HG02759 (cell line): ENCODE measurements around the gene RBKS.
A peak's percentile ranks its signal among the peaks of the same experiment; 100 is the strongest.

Experiments
- ATAC-seq: cut with Tn5 transposase; IDR thresholded peaks from one replicate; pipeline ENCODE4 v1.9.1; 2021; ENCODE audit warnings: mild to moderate bottlenecking, moderate library complexity; ENCODE audit not compliant: unreplicated experiment

RBKS gene

DNA sequence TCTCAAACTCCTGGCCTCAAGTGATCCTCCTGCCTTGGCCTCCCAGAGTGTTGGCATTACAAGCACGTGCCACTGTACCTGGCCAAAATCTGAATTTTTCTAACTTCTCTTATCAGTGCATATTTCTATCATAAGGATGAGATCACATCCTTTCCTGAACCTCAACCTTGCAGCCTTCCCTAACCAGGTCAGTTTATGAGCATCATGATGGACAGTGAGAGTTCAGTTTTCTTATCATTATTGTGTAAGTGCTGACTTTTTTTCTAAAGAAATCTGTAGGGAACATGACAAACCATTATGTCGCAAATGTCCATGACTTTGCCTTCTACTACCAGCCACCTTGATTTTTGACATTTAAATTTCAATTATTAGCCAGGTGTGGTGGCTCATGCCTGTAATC, 87.1 kb downstream of the RBKS start:
- no peak for ATAC-seq

DNA sequence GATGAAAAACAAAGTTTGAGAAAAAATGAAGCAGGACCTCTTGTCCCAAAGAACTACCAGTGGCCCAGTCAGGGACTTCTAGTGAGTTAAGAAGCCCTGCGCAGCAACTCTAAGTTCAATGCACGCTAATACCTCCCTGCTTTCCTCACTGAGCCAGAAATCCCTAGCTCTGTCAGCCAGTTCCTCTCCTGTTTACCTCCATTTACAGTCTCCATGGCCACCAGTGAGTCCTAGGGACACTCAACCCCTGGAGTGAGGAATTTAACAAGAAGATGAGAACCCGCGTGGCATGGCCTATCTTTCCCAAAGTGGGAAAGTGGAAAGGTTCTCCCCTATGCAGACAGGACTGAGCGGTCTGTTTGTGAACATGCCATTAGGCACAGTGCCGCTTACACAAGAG, 87.6 kb downstream of the RBKS start:
- ATAC-seq, result no peak

DNA sequence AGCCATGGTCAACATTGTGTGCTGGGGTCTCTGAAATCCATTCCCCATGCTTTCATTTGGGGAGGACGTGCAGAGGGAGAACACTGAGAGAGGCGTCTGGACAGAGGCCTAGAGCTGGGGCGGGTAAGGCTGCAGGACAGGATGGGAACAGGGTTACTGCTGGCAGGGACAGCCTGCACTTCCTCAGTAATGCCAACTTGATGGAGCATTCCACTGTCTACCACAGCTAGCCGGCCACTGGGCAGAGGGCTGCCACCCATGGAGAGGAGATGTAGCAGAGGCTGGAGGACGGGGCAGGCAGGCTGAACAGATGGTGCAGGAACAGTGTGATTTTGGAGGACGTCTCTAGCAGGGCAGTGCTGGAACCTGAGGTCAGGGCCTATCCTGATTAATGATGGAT, 89.3 kb downstream of the RBKS start:
- no peak for ATAC-seq

DNA sequence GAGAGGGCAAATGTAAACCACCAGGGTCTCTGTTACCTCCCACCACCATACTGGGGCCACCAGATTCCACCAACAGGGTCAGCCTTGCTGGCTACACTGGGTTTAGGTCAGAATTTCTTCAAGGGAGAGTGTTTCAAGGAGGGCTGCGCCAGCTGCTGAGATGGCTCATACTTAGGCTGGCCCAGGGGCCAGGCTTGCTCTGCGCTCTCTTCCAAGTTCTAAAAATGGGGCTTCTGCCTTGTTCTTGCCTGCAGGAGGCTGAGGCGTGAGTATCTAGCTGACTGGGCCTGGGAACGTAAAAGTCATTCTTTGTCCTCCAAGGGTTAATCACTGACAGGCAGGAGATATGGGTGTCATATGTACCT, 90.6 kb downstream of the RBKS start:
- no peak for ATAC-seq

DNA sequence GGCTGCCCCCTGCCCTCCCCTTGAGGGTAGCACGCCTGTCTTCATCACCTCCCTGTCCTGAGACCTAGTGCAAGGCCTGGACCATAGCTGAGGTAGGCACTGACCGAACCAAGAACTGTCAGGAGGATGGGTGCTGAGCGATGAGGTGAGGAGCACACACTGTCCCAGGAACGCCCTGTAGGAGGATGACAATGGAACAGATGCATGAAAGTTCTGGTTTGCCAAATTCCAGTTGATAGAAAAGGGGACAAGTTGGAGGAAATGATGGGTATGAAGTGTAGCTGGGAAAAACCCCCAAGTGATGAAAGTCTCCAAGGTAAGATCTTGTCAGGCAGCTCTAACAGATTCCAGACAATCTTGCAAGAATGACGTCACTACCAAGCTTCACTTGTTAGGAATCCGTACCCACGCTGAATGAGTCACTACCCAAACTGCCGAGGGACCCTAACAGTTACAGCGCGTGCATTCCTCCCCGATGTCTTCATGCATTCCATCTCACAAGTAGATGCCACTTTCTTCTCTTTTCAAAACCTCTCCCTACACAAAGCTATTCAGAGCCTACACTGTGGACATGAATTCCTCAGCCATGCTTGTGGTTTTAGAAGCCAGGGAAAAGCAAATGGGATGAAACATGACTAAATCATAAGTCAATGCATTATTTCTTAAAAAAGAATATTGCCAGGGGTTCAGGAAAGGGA, 91.1 kb downstream of the RBKS start:
- no peak for ATAC-seq

DNA sequence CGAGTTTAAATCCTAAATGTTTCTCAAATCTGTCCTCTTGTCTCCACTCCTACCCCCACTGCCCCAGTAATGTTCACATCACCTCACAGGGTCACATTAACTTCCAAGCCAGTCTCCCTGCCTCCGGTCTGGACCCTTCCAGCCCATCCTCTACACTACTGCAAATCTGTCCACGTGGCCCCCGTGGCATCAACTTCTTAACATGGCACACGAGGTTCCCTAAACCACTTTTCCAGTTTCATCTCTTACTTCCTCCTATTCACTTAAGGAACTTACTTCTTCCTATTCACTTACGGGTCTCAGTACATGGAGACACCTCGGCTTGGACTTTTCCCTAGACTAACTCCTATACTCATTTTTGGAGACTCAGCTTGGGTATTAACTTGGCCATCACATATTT, 91.7 kb downstream of the RBKS start:
- no peak for ATAC-seq

DNA sequence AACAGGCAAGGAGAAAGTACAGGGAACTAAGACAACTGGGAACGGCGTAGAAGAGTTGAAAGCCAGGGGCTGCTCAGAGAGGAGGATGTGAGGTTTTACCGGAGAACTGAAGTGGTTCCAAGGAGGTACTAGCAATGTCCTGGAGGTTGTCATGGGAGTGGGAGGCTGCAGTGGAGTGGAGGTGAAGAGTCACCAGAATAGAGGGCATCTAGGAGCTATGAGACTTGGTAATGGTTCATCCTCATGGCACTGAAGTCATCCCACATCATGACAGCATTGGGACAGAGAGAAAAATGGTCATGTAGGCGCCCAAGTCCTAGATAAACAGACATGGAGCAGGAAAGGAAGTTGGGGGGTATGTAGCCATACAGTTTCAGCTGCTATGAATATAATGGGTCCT, 92.3 kb downstream of the RBKS start:
- no peak for ATAC-seq

DNA sequence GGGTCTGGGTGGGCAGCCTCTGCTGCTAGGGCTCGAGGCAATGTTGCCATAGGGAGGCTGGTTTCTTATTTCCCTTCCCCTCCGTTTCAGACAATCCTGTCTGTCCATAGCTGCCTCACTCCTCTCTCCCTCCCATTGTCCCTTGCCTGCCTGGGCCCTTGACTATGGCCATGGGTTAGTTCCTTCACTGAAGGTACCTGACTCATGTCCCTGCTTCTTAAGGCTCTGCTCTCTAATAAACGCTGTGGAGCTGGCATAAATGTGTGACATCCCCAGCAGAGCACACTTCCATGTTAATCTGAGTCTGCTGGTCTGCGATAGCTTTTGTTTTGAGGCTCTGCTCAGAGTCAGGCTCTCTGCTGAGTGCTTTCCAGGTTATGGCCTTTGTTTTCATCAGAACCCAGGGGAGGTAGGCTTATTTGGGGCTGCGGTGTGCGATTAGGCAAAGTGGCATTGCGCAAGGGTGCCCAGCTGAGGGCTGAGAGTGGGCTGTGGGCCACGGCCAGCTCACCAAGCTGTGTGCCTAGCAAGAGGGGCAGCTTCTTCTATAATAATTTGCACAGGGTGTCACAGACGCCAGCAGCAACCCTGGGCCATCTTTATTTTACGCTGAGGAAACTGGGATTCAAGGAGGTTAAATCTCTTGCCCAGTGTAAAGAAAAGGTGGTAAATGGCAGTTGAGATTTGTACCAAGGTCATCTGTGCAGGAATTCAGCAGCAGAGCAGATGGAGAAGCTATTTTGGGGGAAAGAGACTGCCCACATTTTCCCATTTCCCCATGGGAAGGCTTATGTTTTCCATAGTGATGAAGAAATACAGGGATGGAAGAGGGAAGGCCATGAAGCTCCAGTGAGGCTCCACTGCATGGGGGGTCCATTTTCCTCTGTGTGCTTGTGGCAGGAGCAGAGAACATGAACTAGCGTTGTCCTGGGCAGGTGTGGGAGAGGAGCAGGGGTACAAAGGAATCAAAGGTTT, 93.1 kb downstream of the RBKS start:
- ATAC-seq, result no peak

DNA sequence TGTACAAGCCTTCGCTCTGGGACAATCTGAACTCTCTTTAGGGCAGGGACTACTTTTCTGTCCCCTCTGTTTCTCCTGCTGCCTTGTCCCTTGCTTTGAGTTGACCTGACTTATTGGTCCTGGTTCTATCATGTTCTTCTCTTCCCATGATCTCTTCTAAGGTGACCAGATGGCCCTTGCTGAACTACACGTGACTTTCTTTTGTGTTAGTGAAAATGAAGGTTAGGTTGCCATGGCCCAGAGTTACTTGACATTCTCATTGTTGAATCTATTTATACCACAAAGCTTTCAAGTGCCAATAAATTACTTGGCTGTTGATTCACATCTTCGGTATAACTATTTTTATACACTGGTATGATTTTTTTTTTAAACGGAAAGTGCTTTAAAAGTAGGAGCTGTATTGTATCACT, 94.3 kb downstream of the RBKS start:
- ATAC-seq, result no peak

DNA sequence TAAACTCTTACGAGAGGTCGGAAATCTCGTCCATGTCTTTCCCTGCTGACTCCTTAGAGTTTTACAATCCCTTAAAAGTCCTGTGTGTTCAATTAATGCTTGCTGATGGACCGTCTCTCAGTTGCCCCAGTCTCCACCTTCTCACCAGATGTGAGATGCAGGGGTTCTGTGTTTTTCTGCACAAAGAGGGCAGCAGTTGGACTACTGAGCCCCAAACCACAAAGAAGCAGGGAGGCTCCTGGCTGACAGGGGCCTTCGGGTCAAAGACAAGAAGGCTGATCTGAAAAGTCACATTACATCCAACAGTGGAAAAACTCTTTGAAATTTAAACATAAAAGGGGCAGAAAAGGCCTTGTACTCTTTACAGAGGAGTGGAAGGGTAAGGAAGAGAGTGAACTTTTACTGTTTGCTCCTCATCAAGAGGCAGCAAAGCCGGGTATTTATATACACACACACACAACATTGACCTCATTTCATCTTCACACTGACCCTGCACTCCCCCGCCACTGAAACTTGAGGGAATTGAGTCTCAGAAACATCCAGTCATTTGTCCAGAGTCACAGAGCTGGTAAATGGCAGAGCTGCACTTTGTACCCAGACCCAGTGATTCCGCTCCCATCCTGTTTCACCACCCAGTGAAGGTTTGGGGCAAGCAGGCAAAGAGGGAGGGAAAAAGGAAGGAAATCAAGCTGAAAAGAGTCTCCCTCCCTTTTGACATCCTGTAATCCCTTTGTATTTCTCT, 94.9 kb downstream of the RBKS start:
- no peak for ATAC-seq

DNA sequence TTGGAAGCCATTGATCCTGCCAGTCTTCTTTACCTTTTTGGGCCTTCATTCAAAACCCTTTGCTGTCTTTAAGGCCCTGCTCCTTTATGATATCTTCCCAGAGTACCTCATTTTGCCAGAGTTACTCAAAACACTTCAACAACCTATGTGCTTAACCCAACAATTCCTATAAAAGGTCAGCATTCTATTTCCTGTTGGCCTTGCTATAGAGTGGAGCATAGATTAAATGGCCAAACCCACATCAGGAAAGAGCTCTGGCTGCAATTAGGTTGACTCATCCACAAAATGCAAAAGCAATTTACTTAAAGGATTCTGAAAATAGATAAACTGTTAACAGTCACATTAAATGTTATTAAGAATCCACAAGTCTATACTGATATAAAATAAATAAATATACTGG, 97.4 kb downstream of the RBKS start:
- no peak for ATAC-seq

DNA sequence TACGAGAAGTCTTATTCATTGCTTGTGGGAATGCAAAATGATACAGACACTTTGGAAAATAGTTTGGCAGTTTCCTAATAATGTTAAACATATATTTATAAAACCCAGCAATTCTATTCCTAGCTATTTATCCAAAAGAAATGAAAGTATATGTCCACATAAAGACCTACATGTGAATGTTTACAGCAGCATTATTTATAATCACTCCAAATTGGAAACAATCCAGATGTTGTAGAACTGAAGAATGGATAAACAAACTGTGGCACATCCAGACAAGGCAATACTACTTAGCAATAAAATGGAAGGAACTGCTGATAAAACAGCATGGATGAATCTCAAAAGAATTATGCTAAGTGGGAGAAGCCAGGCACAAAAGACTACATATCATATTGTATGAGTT, 99.4 kb downstream of the RBKS start:
- ATAC-seq, result no peak

DNA sequence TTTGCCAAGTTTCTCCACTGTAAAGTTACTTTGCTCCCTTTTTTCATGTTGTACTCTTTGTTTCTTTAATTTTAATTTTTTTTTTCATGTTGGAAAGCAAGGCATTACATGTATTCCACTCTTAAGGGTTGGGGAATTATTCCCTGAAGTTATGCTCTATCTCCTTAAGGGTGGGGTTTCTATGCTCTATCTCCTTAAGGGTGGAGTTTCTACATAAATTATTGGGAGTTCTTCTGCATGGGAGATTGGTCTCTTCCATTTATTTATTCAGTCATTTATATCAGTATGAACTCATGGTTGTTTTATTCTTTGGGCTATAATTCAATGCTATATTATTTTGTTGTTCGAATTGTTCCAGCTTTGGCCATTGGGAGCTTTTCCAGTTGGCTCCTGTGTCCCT, 107.5 kb downstream of the RBKS start:
- ATAC-seq, result no peak

DNA sequence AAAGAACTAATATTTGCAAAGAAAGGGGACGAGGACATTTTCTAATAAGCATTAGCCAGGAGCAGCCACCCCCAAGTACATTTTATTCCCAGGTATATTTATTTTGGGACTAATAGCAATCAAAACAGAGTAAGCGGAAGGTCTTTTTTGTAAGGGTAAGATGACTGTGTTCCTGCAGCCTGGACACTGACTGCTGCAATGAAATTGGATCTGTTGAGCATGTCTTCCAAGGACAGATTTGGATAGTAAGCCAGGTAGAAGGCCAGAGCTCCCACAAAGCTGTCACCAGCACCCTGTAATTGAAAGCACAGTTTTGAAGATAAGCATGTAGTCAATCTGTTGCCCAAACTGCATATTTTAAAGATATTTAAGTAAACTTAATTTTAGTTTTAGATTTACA, 108.7 kb downstream of the RBKS start:
- no peak for ATAC-seq

DNA sequence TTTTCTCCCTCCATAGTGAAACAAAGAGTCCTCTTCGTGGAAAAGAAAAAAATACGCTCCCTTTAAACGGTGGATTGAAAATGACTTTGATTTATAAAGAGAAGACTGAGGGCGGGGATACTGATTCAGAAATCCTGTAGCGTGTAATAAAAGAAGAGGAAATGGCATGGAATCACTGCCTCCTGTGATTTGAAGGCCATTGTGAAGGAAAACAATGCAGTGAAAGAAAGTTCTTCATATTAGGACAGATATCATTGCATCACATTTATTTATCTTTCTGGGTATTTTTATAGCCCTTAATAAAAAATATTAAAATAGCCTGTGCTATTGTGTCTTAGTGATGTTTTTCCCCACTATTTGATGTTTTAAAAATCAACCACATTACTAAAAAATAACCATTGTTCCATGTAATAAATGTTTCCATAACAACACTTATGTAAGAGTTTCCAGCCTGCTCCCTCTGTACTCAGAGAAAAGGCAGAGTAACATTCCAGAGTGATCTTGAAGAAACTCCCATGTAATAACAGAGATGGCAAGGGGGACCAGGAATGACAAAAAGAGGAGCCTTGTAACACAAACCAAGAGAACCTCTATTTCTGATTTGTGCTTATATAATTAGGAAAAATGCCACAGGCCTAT, 110.7 kb downstream of the RBKS start:
- no peak for ATAC-seq

DNA sequence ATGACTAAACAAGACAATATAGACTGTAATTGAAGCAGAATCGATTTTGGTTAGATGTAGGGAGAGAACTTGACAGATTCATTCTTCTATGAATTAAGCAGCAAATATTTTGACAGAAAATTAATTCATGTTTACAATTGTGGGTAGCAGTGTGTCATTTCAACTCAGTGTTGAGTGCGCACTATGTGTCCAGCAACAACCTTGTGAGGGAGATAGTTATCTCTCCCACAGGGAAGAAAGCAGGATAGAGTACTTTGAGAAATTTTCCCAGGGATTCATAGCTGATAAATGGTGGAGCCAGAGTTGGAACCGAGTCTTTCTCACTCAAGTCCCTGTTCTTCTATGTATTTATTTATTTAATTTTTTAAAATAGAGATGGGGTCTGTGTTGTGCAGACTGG, 113.5 kb downstream of the RBKS start:
- ATAC-seq, result no peak

DNA sequence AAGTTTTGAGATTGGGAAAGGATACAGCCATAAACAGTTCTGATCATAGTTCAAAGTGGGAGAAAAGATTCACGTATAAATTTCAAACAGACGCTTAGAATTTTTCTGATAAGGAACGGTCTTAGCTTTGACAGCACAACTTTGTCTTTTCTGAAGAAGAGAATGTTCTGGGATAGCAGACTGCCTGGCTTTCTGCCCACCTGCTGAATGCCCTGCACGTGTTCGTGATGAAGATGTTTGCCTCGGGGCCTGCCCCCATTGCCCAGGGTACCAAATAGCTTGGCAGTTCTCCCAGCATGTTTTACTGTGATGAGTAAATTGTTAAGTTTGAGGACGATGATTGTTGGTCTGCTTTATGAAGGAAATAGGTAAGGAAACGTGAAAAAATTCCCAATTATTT, 114.1 kb downstream of the RBKS start:
- ATAC-seq, result no peak

DNA sequence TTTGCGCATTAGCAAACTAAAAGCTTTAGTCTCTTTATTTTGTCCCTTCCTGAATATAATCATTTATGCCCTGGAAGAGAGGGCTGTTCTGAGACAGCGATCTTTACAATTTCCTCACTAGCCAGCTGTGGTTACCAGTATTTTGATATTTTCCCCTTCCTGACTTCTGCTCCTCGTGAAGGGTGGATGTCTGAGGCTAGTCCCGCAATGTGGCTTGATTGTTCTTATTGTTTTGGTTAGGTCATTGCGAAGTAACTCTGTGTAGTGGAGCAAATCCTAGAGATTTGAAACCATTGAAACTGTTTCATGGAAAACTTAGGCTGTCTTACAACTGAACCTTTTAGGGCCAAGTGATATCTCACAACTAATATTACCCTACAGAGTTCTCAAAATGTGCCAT, 116.2 kb downstream of the RBKS start:
- no peak for ATAC-seq

DNA sequence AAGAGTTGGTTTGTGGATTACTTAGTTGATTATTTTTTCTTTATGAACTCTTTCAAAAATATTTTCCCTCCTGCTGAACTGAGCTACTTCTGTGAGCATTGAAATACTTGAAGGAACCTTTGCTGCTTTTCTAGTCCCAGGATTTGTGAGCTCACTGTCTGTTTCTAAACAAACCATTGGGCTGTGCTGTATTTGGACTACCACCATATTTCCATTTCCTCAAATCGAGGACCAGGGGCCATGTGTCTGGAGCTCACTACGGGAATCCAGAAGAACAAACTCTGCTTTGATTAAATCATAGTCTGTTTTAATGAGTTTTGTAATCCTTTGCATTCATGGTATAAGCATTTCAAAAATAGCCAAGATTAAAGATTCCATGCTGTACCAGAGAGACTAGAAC, 117.4 kb downstream of the RBKS start:
- ATAC-seq, result no peak

DNA sequence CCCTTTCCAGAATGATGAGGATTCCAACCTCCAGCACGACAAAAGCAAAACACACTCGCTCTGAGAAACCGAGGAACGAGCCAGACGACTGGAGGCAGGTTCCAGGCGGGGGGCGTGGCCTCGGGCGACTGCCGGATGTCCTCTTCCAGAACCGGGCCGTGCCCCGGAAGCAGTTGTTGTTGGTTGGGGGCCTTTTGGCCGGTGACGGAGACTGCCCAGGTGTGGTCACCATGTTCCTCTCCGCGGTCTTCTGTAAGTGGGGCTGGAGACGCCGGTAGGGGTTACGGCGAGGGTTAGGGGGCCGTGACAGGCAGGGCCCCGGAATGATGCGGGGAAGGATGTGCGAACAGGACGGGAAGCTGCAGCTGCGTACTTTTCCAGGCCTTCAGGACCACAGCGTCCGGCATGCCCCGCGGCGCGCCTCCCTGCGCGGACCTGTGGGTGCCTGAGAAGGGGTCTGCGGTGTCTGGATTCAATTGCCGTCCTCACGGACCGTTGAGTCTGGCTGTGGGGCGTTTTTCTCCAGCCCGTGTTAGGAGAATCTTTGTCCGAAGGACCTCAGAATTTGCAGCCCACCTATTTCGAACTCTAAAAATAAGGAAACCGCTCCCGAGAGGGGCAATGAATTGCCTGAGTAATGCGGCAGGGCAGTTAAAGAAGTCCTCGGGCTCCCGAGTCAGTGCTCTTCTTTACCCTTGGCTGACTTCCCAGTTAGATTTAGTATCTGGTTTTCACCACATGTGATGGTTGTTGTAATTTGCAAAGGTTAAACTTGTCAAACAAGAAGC, 118.4 kb downstream of the RBKS start, which contains the start of gene MRPL33:
Gene MRPL33, plus strand, starts transcription at position 172 of the 788 bp plus-strand sequence. Its CDS starts 59 bp downstream, at position 231.
- ATAC-seq, result peak; percentile 97
